ENCODE data around the gene PRR36.

DNA sequence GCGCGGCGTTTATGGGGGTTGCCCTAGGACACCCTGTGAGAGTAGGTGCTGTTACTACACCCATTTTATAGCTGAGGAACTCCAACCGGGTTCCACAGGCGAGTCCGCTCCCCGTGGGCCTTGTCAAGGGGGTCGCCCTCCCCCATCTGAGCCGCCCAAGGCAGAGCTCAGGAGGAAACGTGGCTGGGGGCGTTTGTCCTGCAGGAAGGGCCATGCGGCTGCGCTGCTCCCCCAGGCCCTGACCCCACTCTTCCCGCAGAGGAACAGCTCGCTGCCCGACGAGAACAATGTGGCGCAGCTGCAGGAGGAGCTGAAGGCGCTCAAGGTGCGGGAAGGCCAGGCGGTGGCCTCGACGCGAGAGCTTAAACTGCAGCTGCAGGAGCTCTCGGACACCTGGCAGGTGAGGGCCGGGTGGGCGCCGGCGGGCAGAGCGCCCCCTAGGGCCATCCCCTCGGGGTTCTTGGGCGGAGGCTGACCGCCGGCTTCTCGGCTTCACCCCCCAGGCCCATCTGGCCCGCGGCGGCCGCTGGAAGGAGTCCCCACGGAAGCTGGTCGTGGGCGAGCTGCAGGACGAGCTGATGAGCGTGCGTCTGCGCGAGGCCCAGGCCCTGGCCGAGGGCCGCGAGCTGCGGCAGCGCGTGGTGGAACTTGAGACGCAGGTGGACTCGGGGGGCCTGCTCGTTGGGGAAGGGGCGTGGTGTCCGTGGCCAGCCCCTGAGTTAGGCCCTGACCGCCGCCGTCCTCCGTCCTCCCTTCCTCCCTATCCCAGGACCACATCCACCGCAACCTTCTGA is 12.4 kb downstream of the PRR36 start:
- TF ChIP-seq, protein P1, sequence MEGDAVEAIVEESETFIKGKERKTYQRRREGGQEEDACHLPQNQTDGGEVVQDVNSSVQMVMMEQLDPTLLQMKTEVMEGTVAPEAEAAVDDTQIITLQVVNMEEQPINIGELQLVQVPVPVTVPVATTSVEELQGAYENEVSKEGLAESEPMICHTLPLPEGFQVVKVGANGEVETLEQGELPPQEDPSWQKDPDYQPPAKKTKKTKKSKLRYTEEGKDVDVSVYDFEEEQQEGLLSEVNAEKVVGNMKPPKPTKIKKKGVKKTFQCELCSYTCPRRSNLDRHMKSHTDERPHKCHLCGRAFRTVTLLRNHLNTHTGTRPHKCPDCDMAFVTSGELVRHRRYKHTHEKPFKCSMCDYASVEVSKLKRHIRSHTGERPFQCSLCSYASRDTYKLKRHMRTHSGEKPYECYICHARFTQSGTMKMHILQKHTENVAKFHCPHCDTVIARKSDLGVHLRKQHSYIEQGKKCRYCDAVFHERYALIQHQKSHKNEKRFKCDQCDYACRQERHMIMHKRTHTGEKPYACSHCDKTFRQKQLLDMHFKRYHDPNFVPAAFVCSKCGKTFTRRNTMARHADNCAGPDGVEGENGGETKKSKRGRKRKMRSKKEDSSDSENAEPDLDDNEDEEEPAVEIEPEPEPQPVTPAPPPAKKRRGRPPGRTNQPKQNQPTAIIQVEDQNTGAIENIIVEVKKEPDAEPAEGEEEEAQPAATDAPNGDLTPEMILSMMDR (IDR thresholded peaks at IDR 0.05), result no peak
- TF ChIP-seq EZH2 (IDR thresholded peaks at IDR 0.05; ENCODE audit: borderline replicate concordance, insufficient read depth, low read depth, low read length, poor library complexity, severe bottlenecking), result no peak
